ENCODE results near the gene LOC128125822.

Gene LOC128125822

GRCh38 chr6:63553900-63554299 is 18.4 kb upstream of the LOC128125822 start:
- Histone ChIP-seq H3K4me3 (ENCODE audit: low read depth, low read length) (no peak overlapping the region), H3K79me2 (no peaks in the 10 kb centered on the region), H3K4me1 (no peaks in the 10 kb centered on the region), H3K36me3 (ENCODE audit: control insufficient read depth, insufficient read depth, low read length) (no peaks in the 10 kb centered on the region), H3K4me2 (ENCODE audit: low read length) (no peak overlapping the region), H3K9me3 (ENCODE audit: control insufficient read depth, low read length) (no peaks in the 10 kb centered on the region), H3K27me3 (ENCODE audit: control insufficient read depth, insufficient read depth, low read length) (no peaks in the 10 kb centered on the region), H2AFZ (no peak overlapping the region), H3K27ac (no peak overlapping the region), H3K9ac (no peak overlapping the region)
- TF ChIP-seq CTCF (IDR thresholded peaks at IDR 0.05) = no peak

GRCh38 chr6:63554782-63555181 is 17.5 kb upstream of the LOC128125822 start:
- H3K27me3 ChIP-seq (ENCODE audit: control insufficient read depth, insufficient read depth, low read length) = no peaks in the 10 kb centered on the region
- no peak overlapping the region for H2AFZ ChIP-seq
- no peaks in the 10 kb centered on the region for H3K4me1 ChIP-seq
- H3K4me3 ChIP-seq (ENCODE audit: low read depth, low read length) = no peak overlapping the region
- no peaks in the 10 kb centered on the region for H3K9me3 ChIP-seq (ENCODE audit: control insufficient read depth, low read length)
- no peak for TF ChIP-seq CTCF (IDR thresholded peaks at IDR 0.05)
- no peaks in the 10 kb centered on the region for H3K36me3 ChIP-seq (ENCODE audit: control insufficient read depth, insufficient read depth, low read length)
- H3K79me2 ChIP-seq = no peaks in the 10 kb centered on the region
- no peak overlapping the region for H3K4me2 ChIP-seq (ENCODE audit: low read length)
- H3K27ac ChIP-seq = no peak overlapping the region
- H3K9ac ChIP-seq = no peak overlapping the region

GRCh38 chr6:63556369-63556768 is 15.9 kb upstream of the LOC128125822 start:
- H3K9me3 ChIP-seq (ENCODE audit: control insufficient read depth, low read length) = no peaks in the 10 kb centered on the region
- H3K27ac ChIP-seq = no peak overlapping the region
- no peak overlapping the region for H2AFZ ChIP-seq
- H3K9ac ChIP-seq = no peak overlapping the region
- no peaks in the 10 kb centered on the region for H3K27me3 ChIP-seq (ENCODE audit: control insufficient read depth, insufficient read depth, low read length)
- no peak for TF ChIP-seq CTCF (IDR thresholded peaks at IDR 0.05)
- no peaks in the 10 kb centered on the region for H3K36me3 ChIP-seq (ENCODE audit: control insufficient read depth, insufficient read depth, low read length)
- no peak overlapping the region for H3K4me3 ChIP-seq (ENCODE audit: low read depth, low read length)
- no peak overlapping the region for H3K4me2 ChIP-seq (ENCODE audit: low read length)
- H3K4me1 ChIP-seq = no peaks in the 10 kb centered on the region
- H3K79me2 ChIP-seq = no peaks in the 10 kb centered on the region

- H3K27ac ChIP-seq = no peak overlapping the region
- H3K79me2 ChIP-seq = no peaks in the 10 kb centered on the region
- no peak overlapping the region for H3K4me2 ChIP-seq (ENCODE audit: low read length)
- no peak overlapping the region for H3K9ac ChIP-seq
- no peaks in the 10 kb centered on the region for H3K36me3 ChIP-seq (ENCODE audit: control insufficient read depth, insufficient read depth, low read length)
- no peak overlapping the region for H3K4me3 ChIP-seq (ENCODE audit: low read depth, low read length)
- H3K27me3 ChIP-seq (ENCODE audit: control insufficient read depth, insufficient read depth, low read length) = no peaks in the 10 kb centered on the region
- no peak overlapping the region for H2AFZ ChIP-seq
- no peaks in the 10 kb centered on the region for H3K4me1 ChIP-seq
- H3K9me3 ChIP-seq (ENCODE audit: control insufficient read depth, low read length) = no peaks in the 10 kb centered on the region
- no peak for TF ChIP-seq CTCF (IDR thresholded peaks at IDR 0.05)
These were observed 14.0 kb upstream of the LOC128125822 start for GRCh38 chr6:63558278-63558677.

- Histone ChIP-seq H3K27me3 (ENCODE audit: control insufficient read depth, insufficient read depth, low read length) (no peaks in the 10 kb centered on the region), H3K4me3 (ENCODE audit: low read depth, low read length) (no peak overlapping the region), H2AFZ (no peak overlapping the region), H3K9me3 (ENCODE audit: control insufficient read depth, low read length) (no peaks in the 10 kb centered on the region), H3K4me2 (ENCODE audit: low read length) (no peak overlapping the region), H3K79me2 (no peaks in the 10 kb centered on the region), H3K36me3 (ENCODE audit: control insufficient read depth, insufficient read depth, low read length) (no peaks in the 10 kb centered on the region), H3K27ac (no peak overlapping the region), H3K9ac (no peak overlapping the region), H3K4me1 (no peaks in the 10 kb centered on the region)
- no peak for TF ChIP-seq CTCF (IDR thresholded peaks at IDR 0.05)
These were observed 11.4 kb upstream of the LOC128125822 start for GRCh38 chr6:63560801-63561287.
